GM04503 (cell line): ENCODE results near the gene SEL1L2.

Experiments
- DNase-seq: peaks from one replicate; pipeline ENCODE4 v3.0.0-alpha.2; 2012; ENCODE audit warnings: low read depth

The SEL1L2 gene

GRCh38 chr20:13928901-13929300 lies 61.5 kb downstream of the SEL1L2 start:
- DNase-seq: no peak

- DNase-seq: no peak
Measured at GRCh38 chr20:13927171-13927570, 63.2 kb downstream of the SEL1L2 start.

GRCh38 chr20:13922241-13922640 lies 68.2 kb downstream of the SEL1L2 start:
- DNase-seq: no peak

GRCh38 chr20:13915284-13915683 lies 75.1 kb downstream of the SEL1L2 start:
- DNase-seq: no peak

GRCh38 chr20:13913572-13913971 lies 76.8 kb downstream of the SEL1L2 start:
- DNase-seq: no peak

GRCh38 chr20:13913131-13913530 lies 77.3 kb downstream of the SEL1L2 start:
- no peak for DNase-seq

GRCh38 chr20:13910492-13910891 lies 79.9 kb downstream of the SEL1L2 start:
- DNase-seq: no peak

- DNase-seq: no peak
Measured at GRCh38 chr20:13909067-13909466, 81.3 kb downstream of the SEL1L2 start.

- no peak for DNase-seq
Measured at GRCh38 chr20:13904766-13905165, 85.6 kb downstream of the SEL1L2 start.

GRCh38 chr20:13900496-13900895 lies 89.9 kb downstream of the SEL1L2 start:
- DNase-seq: no peak

GRCh38 chr20:13898012-13898612 lies 92.3 kb downstream of the SEL1L2 start:
- no peak for DNase-seq

GRCh38 chr20:13891575-13891974 lies 98.8 kb downstream of the SEL1L2 start:
- no peak for DNase-seq

- no peak for DNase-seq
Measured at GRCh38 chr20:13884803-13885202, 105.6 kb downstream of the SEL1L2 start.

- no peak for DNase-seq
Measured at GRCh38 chr20:13883425-13883824, 107.0 kb downstream of the SEL1L2 start.

- DNase-seq: no peak
Measured at GRCh38 chr20:13878566-13878965, 111.8 kb downstream of the SEL1L2 start.

GRCh38 chr20:13877793-13878192 lies 112.6 kb downstream of the SEL1L2 start:
- DNase-seq: no peak

GRCh38 chr20:13875265-13875811 lies 115.1 kb downstream of the SEL1L2 start:
- no peak for DNase-seq

- DNase-seq: no peak
Measured at GRCh38 chr20:13874394-13875157, 115.8 kb downstream of the SEL1L2 start.

GRCh38 chr20:13873831-13874230 lies 116.6 kb downstream of the SEL1L2 start:
- DNase-seq: no peak

GRCh38 chr20:13870170-13870748 lies 120.2 kb downstream of the SEL1L2 start:
- no peak for DNase-seq

GRCh38 chr20:13868331-13868730 lies 122.1 kb downstream of the SEL1L2 start:
- peak; percentile 82 for DNase-seq

GRCh38 chr20:13865791-13866351 lies 124.5 kb downstream of the SEL1L2 start:
- peak; percentile 91 for DNase-seq

- DNase-seq: no peak
Measured at GRCh38 chr20:13865156-13865555, 125.3 kb downstream of the SEL1L2 start.
